LNCaP clone FGC (cell line): ENCODE results near the gene LCN2.

Source experiments
- DNase-seq: peaks from one replicate; pipeline ENCODE4 v3.0.0-alpha.2; 2011; ENCODE audit warnings: low read depth
- H3K4me3 ChIP-seq: 2 replicates; pipeline ENCODE4 v1.5.1; 2011; ENCODE audit warnings: mild to moderate bottlenecking, low read depth, low read length, control low read depth
- CTCF ChIP-seq: IDR thresholded peaks from 2 replicates; pipeline ENCODE4 v1.5.1; 2012; ENCODE audit warnings: mild to moderate bottlenecking; ENCODE audit not compliant: control insufficient read depth, insufficient read depth; ENCODE audit errors: extremely low read depth

LCN2 gene

GRCh38 chr9:128193469-128194096, 44.3 kb downstream of the LCN2 start:
- H3K4me3 ChIP-seq: no peak overlapping the region
- DNase-seq: no peak
- TF ChIP-seq CTCF: no peak

GRCh38 chr9:128201441-128202369, 52.5 kb downstream of the LCN2 start:
- peak; percentile 22 for DNase-seq
- H3K4me3 ChIP-seq: no peak overlapping the region
- TF ChIP-seq CTCF: no peak

- H3K4me3 ChIP-seq: no peak overlapping the region
- TF ChIP-seq CTCF: no peak
- DNase-seq: no peak
Measured at GRCh38 chr9:128202648-128203023, 53.4 kb downstream of the LCN2 start.
